Panc1 (cell line): Measurements from ENCODE around the gene RAI1. TPM values are rescaled to one million over a fixed set of nuclear protein-coding genes. Genes with fewer than 3 reads are reported as not detected.
A peak's percentile ranks its signal among the peaks of the same experiment; 100 is the strongest.

Experiments
- ATAC-seq: fragments of 200-7000 bp; cut with Tn5 transposase; 2 replicates; pipeline ENCODE4 v1.9.1; 2020; ENCODE audit warnings: mild to moderate bottlenecking, moderate library complexity
- BruUV-seq: library from RNA; stranded (reverse); fragments of 400-500 nt; replicated peaks from 2 replicates; lab custom pipeline; 2021; lab: Mats Ljungman, UMichigan
- CTCF ChIA-PET: fragments of 300-600 bp; sonication (Branson Sonifier 250); formaldehyde crosslinking; loops from one replicate; lab custom pipeline; 2022; ENCODE audit warnings: antibody characterized with exemption; lab: Charles Lee
- POLR2A ChIA-PET: fragments of 300-600 bp; sonication (Branson Sonifier 250); formaldehyde crosslinking; loops from one replicate; lab custom pipeline; 2022; ENCODE audit warnings: antibody characterized with exemption; lab: Charles Lee
- DNase-seq: peaks from one replicate; pipeline ENCODE4 v3.0.0-alpha.2; 2010; ENCODE audit warnings: low read depth, low spot score
- H3K27ac ChIP-seq: 2 replicates; pipeline ENCODE4 v1.5.1; 2011; ENCODE audit warnings: mild to moderate bottlenecking, low read length, inconsistent platforms
- H3K27me3 ChIP-seq: fragments of 200-500 bp; sonication (Bioruptor generic); 2 replicates; pipeline ENCODE4 v1.6.0; 2014; ENCODE audit warnings: low read length, inconsistent platforms; ENCODE audit not compliant: control insufficient read depth, insufficient read depth
- H3K36me3 ChIP-seq: fragments of 200-500 bp; sonication (Bioruptor generic); 2 replicates; pipeline ENCODE4 v1.5.1; 2014; ENCODE audit warnings: inconsistent platforms, mild to moderate bottlenecking, low read length, moderate library complexity; ENCODE audit not compliant: control insufficient read depth, insufficient read depth
- H3K4me1 ChIP-seq: 2 replicates; pipeline ENCODE4 v1.5.1; 2011; ENCODE audit warnings: inconsistent platforms, mild to moderate bottlenecking, low read length, moderate library complexity; ENCODE audit not compliant: control insufficient read depth, insufficient read depth
- H3K4me3 ChIP-seq, 2 experiments: 2 replicates each; pipeline ENCODE4 v1.5.1; 2011 to 2012; ENCODE audit warnings: low read depth in 2 of 2, low read length in 2 of 2, mild to moderate bottlenecking in 2 of 2, inconsistent platforms in 1 of 2, moderate library complexity in 1 of 2
- H3K9me3 ChIP-seq: fragments of 200-500 bp; sonication (Bioruptor generic); 2 replicates; pipeline ENCODE4 v1.5.1; 2014; ENCODE audit warnings: low read depth, mild to moderate bottlenecking, inconsistent platforms, low read length, moderate library complexity; ENCODE audit not compliant: control insufficient read depth, insufficient read depth
- CTCF ChIP-seq: fragments of 450-650 bp; IDR thresholded peaks from 2 replicates; pipeline ENCODE4 v1.5.1; 2017; ENCODE audit warnings: mild to moderate bottlenecking
- POLR2AphosphoS5 ChIP-seq: IDR thresholded peaks from 2 replicates; pipeline ENCODE4 v1.6.1; 2012; ENCODE audit warnings: mild to moderate bottlenecking, low read depth, low read length, moderate library complexity
- REST ChIP-seq, 2 experiments: IDR thresholded peaks; 2 replicates each; pipeline ENCODE4 v1.6.1; 2011 to 2012; ENCODE audit warnings: low read depth in 2 of 2, control low read depth in 1 of 2, low read length in 1 of 2, mild to moderate bottlenecking in 1 of 2, moderate library complexity in 1 of 2; ENCODE audit not compliant: insufficient read depth in 1 of 2
- SIN3A ChIP-seq: IDR thresholded peaks from 2 replicates; pipeline ENCODE4 v1.6.1; 2012; ENCODE audit warnings: low read depth, mild to moderate bottlenecking, low read length, moderate library complexity, borderline replicate concordance; ENCODE audit not compliant: insufficient read depth
- TCF7L2 ChIP-seq: IDR thresholded peaks from 2 replicates; pipeline ENCODE4 v1.6.1; 2011; ENCODE audit warnings: mild to moderate bottlenecking, low read depth, low read length, inconsistent platforms
- in situ Hi-C: cut with HindIII; loops from 2 replicates; pipeline ENCODE4 v1.10.0; 2016; ENCODE audit warnings: low sequenced_read_pairs, low pct_unique_long_range_greater_than_20kb
- intact Hi-C: fragments of 100-400 bp; cut with micrococcal nuclease; formaldehyde crosslinking; loops from one replicate; pipeline ENCODE4 v1.10.0; 2022; ENCODE audit not compliant: unreplicated experiment
- total RNA-seq: library from RNA; stranded (reverse); gene quantifications from one replicate; pipeline ENCODE4 v1.2.1, GENCODE V29; 2021; ENCODE audit not compliant: unreplicated experiment

RAI1 gene
- total RNA-seq, 1 experiment from 2014 or later: 51.0 TPM

- DNase-seq (no peak), ATAC-seq (no peak)
- Histone ChIP-seq H3K36me3 (no peaks in the 10 kb centered on the region), H3K4me3 (peak overlapping the region in 1 of 2 experiments; percentile 5; a peak in 1 of 4 replicates), H3K27ac (no peak overlapping the region), H3K27me3 (no peaks in the 10 kb centered on the region), H3K9me3 (no peaks in the 10 kb centered on the region), H3K4me1 (peaks cover 66% of the 10 kb centered on the region)
- intact Hi-C loops (no loop called here), in situ Hi-C loops (no loop called here)
- POLR2A ChIA-PET: interaction anchor here (0.6 kb wide), 1 partner anchor 9 kb away, joined by 3 read pairs; no protein-coding TSS in a partner anchor
- CTCF ChIA-PET: interaction anchor here (0.6 kb wide), 1 partner anchor 18 kb away, joined by 7 read pairs; no protein-coding TSS in a partner anchor
- BruUV-seq: no TSS peak
- TF ChIP-seq CTCF (no peak), POLR2AphosphoS5 (no peak), SIN3A (no peak), TCF7L2 (no peak), REST (IDR thresholded peaks at IDR 0.05; ENCODE audit: insufficient read depth in 1 of 2, low read depth in 2 of 2, low read length in 1 of 2) (no peak)
Measured at GRCh38 chr17:17723354-17724261, 42.4 kb downstream of the RAI1 start.

- no TSS peak for BruUV-seq
- in situ Hi-C loops (no loop called here), intact Hi-C loops (no loop called here)
- no peak for TF ChIP-seq REST (IDR thresholded peaks at IDR 0.05; ENCODE audit: insufficient read depth in 1 of 2, low read depth in 2 of 2, low read length in 1 of 2)
- TF ChIP-seq CTCF: no peak
- no peak for TF ChIP-seq SIN3A
- TF ChIP-seq POLR2AphosphoS5: no peak
- TF ChIP-seq TCF7L2: no peak
- ChIA-PET CTCF (no interaction called here), POLR2A (no interaction called here)
- DNase-seq (no peak), ATAC-seq (peak; percentile 29)
- Histone ChIP-seq H3K36me3 (no peaks in the 10 kb centered on the region), H3K4me1 (peaks cover 68% of the 10 kb centered on the region), H3K4me3 (peak overlapping the region in 1 of 2 experiments; percentile 16; a peak in 2 of 4 replicates), H3K27me3 (no peaks in the 10 kb centered on the region), H3K27ac (peak overlapping the region; percentile 77), H3K9me3 (no peaks in the 10 kb centered on the region)
Measured at GRCh38 chr17:17724307-17725010, 43.2 kb downstream of the RAI1 start.
